GM18507 (cell line): ENCODE measurements around the gene CORO2B.
"Not testable (repeated sequence)": the region's sequence is repeated elsewhere in the genome, so short reads cannot be mapped to it uniquely, and the experiment has no call there.

Experiments
- DNase-seq: peaks from one replicate; pipeline ENCODE4 v3.0.0; 2011; ENCODE audit warnings: low read depth; ENCODE audit not compliant: insufficient read length; ENCODE audit errors: extremely low spot score
- FAIRE-seq: peaks from 2 replicates; lab custom pipeline; 2011; peaks lifted over from hg19 to GRCh38; lab: Jason Lieb, UNC

The CORO2B gene

DNA sequence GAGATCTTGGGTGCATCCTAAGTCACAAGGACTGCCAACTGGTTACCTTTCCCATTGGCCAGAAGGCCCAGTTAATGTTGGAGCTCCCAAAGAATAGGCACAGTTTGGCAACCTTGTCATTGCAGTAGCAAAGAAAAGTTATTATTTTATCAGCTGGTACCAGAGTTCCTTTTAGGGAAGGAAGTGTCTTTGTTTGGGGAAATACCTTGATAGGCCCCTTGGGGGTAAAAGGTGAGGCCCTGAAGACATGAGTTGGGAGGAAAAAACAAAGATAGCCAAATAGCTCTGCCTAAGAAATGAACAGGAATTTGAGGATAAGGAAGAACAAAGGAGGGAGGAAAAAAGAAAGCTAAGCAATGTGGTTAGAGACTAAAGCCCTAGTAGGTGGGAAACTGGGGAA is 156.1 kb downstream of the CORO2B start:
- DNase-seq = no peak
- no peak for FAIRE-seq

DNA sequence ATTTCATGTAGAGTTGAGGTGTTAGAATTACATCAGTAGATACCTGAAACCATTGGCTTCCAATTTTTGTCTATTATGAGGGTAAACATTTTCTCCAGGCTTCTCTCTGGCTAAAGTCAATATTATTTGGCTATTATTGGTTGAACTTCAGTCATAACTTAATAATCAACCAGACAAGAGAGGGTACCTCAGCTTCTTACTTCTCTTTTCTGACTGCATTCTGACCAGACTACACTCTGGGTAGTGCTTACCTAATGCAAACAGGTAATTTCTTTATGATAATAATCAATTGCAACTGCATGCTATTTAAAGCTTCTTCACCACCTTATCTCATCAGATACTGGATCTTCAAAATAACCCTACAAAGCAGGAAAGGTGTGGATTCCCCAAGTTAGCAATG is 156.8 kb downstream of the CORO2B start:
- no peak for FAIRE-seq
- no peak for DNase-seq

DNA sequence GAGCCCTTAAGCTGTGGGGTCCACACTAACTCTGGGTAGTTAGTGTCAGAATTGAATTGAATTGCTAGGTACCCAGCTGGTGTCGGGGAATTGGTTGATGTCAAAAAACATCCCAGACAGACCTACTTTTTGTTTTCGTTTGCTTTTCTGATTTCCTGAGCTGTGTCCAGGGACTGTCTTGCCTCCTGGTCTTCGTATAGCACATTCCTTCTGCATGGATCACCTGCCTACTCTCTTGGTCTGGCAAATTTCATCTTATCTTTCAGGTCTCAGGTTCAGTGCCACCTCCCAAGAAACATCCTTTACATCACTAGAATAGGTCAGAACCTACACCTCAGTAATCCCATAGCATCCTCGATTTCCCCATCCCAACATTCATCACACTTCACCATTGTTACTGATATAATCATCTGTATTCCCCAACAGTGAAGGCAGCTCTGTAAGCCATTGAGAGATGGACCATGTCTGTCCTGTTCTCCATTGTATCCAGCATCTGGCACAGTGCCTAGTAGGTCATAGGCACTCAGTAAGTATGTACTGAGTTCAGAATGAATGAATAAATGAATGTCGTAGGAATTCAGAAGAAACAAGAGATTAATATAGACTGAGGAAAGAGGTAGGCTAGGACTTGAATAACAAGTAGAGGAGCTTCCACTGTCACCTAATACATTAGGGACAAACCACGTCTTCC is 160.7 kb downstream of the CORO2B start:
- DNase-seq (no peak), FAIRE-seq (no peak)

DNA sequence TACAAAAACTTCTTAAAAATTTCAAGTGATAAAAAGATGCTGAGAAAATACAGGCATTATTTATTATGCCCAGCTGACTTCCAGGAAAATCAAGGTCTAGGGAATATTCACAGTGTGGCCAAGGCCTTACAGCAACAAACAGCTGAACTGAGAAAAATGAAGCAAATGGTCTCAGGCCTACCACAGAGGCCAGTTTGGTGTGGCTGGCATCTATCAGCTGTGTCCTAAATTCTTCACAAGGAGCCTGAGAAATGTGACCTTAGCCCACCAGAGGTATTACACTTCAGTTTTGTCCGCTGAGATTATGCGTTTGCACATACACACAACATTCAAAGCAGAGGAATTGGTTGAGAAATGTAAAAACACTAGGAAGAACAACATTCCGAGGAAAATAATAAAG is 164.5 kb downstream of the CORO2B start:
- no peak for DNase-seq
- FAIRE-seq = no peak

DNA sequence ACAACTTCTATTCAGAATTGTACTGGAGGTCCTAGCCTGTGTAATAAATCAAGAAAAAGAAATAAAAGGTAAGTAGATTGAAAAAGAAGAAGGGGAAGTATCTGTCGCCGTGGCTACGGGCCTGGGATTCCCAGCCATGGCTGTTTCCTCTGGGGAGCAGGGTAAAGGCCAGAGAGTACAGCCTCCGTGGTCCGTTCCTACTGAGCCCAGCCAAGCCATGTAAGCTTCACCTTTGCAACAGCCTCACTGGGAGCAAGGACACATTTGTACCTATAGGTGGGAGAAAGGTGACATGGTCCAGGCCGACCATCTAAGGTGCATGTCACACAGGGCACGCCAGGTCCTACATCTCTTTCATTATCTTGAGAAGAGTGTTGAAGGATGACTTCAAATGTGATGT is 170.6 kb downstream of the CORO2B start:
- FAIRE-seq = no peak
- DNase-seq = no peak

DNA sequence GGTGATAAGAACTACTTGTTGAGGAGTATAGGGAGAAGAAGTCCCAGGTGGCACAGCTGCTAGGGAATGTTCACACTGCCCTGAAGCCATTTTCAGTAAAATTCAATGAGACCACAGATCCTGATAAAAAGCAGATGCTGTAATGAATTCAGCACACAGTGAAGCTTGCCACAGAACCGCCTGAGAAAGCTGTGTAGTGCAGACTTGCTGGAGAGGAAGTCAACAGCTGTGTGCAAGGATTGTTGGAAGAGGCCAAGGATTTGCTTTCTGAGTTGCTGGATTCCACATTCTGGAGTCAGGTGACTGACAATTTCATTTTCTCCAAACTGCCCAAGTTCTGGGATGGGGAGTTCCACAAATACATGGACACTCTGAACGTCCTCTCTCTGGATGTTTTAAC is 171.0 kb downstream of the CORO2B start:
- no peak for DNase-seq

DNA sequence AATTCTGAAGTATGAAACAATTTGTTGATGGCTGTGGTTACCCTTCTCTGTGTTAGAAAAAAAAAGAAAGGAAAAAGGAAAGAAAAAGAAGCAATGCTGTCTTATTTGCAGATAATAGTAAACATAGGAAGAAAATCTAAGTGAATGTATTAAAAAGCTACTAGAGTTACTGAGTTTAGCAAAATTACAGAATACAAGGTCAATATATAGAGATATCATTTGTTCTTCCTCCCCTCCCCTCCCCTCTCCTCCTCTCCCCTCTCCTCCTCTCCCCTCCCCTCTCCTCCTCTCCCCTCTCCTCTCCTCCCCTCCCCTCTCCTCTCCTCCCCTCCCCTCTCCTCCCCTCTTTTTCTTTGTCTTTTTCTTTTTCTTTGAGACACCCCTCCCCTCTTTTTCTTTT is 172.8 kb downstream of the CORO2B start:
- FAIRE-seq = no peak

More for the DNA sequence above, 171.0 kb downstream of the CORO2B start:
- FAIRE-seq = no peak

DNA sequence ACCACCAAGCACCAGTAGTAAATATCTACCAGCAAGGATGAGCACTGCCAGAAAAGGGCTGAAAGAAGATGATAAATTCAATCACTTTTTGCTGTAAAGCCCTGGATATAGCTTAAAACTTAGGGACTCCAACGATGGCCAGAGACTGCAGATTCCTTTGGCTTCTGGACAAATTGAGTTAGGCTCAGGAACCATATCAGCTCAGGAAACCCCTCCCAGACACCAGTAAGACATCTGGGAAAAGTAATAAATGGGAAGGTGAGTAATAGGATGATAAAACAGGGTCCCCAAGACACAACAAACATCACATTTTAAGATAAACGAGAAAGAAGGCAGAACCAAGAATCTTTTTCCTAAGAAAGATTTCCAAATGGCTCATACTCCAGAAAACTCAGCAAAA is 176.9 kb downstream of the CORO2B start:
- FAIRE-seq (no peak), DNase-seq (no peak)

More for the DNA sequence above, 172.8 kb downstream of the CORO2B start:
- no peak for DNase-seq

DNA sequence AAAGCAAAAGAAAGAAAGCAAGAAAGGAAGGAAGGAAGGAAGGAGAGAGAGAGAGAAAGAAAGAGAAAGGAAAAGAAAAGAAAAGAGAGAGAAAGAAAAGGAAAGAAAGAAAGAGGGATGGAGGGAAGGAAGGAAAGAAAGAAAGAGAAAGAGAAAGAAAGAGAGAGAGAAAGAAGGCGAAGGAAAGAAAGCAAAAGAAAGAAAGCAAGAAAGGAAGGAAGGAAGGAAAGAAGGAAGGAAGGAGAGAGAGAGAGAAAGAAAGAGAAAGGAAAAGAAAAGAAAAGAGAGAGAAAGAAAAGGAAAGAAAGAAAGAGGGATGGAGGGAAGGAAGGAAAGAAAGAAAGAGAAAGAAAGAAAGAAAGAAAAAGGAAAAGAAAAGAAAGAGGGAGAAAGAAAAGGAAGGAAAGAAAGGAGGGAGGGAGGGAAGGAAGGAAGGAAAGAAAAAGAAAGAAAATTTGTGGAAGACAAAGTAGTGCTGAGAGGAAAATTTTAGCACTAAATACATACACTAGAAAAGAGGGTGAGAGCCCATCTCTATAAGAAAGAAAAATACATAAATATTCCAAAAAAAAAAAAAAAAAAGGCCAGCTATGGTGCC is 181.3 kb downstream of the CORO2B start:
- not testable (repeated sequence) for DNase-seq, FAIRE-seq

DNA sequence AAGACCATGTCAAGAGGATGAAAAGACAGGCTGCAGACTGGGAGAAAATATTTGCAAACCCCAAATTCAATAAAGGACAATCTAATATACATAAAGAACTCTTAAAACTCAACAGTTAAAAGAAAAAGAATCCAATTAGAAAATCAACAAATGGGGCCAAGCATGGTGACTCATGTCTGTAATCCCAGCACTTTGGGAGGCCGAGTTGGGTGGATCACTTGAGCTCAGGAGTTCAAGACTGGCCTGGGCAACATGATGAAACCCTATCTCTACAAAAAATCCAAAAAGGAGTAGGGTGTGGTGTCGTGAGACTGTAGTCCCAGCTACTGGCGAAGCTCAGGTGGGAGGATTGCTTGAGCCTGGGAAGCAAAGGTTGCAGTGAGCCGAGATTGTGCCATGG is 184.3 kb downstream of the CORO2B start:
- DNase-seq = no peak
- no peak for FAIRE-seq

DNA sequence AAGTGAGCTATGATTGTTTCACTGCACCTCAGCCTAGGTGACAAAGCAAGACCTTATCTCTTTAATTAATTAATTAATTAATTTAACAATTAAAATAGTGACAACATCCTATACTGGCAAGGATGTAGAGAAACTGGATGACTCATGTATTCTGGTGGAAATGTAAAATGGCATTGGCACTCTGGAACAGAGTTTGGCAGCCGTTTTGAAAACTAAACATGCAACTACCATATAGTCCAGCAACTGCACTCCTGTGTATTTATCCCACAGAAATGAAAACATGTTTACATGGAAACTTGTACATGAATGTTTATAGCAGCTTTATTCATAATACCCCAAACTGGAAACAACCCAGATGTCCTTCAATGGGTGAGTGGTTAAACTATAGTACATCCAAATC is 185.3 kb downstream of the CORO2B start:
- no peak for FAIRE-seq
- DNase-seq = no peak

DNA sequence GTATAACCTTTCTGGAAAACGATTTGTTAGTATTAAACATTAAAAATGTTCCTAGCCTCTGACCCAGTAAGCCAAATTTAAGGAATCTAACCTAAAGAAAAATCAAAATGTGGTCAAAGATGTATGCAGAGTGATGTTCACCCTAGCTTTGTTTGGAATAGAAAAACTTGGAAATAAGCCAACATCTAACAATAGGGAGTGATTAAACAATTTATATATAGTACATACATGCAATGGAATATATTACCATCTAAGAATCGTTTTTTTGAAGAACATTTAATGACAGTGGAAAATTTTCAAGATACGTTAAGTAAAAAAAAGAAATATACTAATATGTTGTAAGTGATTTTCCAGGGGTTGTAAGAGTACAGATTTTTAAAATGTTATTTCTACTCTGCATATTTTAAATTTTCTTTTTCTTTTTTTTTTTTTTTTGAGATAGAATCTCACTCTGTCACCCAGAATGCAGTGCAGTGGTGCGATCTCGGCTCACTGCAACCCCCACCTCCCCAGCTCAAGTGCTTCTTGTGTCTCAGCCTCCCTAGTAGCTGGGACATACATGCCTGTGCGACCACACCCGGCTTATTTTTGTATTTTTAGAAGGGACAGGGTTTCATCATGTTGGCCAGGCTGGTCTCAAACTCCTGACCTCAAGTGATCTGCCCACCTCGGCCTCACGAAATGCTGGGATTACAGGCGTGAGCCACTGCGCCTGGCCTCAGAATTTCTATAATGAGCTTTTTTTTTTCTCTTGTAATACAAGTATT is 187.0 kb downstream of the CORO2B start:
- FAIRE-seq (no peak), DNase-seq (no peak)

DNA sequence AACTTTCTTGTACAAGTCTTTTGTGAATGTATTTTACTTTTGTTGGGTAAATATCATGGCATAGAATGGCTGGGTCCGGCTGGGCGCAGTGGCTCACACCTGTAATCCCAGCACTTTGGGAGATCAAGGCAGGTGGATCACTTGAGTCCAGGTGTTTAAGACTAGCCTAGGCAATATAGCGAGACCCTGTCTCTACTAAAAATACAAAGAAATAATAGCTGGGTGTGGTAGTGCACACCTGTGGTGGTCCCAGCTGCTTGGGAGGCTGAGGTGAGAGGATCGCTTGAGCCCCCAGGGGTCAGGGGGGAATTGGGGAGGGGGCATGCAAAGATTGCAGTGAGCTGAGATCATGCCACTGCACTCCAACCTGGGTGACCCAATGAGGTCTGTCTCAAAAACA is 189.0 kb downstream of the CORO2B start:
- DNase-seq (no peak), FAIRE-seq (no peak)

DNA sequence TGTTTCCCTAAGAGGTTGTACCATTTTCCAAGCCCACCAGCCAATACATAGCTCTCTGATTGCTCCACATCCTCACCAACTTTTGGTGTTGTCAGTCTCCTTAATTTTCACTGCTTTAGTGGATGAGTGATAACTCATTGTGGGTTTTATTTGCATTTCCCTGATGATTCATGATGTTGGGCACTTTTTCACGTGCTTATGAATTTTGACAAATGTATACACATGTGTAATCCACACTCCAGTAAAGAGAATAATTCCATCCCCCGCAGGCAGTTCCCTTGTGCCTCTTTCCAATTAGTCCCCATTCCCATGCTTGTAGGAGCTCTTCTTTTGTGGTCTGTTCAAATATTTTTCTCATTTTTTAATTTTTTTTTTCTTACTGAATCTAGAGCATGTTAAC is 189.5 kb downstream of the CORO2B start:
- FAIRE-seq (no peak), DNase-seq (no peak)

DNA sequence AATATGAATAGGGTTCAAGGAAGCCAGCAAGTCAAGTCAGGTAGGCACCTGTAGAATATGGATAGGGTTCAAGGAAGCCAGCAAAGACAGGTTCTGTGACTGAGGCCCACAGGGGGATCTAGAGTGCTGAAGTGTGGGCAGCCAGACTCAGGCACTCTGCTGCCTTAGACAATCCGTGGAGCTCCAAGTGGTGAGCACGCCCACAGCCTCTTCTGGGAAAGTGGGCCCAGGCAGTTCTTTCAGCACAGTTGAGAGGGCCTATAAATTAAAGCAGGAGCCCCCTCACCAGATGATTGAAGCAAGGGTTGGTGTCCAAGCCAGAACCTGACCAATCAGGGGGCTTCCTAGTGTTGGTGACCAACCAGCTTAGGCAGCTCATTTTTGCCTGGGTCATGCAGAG is 190.9 kb downstream of the CORO2B start:
- DNase-seq (no peak), FAIRE-seq (no peak)

DNA sequence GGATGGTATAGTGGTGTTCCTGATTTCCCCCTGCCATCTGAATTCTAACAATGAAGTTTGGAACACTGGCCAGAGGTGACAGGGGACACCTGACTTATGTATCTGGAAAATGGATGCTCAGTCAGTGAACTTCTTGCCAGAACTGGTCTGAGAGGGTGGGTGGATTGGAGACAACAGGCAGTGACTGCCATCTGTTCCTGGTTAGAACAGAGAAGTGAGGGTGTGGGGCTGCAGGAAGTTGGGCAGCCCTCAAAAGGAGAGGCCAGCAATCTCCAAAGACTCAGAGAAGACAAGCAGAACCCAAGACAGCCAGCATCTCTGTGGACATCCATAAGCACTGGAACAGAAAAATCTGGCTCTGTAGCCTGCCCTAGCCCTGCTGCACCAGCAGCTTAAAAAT is 191.4 kb downstream of the CORO2B start:
- FAIRE-seq = no peak

DNA sequence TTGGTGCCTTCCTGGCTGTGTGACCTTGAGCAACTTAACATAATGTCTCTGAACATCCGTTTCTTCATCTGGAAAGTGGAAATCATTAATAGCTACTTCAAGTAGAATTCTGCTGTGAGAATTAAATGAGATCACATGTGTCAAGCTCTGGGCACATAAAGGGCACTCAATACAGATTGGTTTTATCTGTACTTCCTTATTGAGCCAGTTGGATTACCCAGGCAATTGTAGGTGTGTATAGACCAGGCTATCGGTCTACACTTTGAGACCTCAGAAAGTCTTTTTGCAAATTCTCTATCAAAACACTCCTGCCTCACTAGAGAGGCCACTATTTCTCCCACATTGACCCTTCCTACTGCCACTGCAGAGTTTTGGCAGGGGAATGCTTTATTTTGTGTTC is 194.2 kb downstream of the CORO2B start:
- DNase-seq = no peak
- no peak for FAIRE-seq

More for the DNA sequence above, 191.4 kb downstream of the CORO2B start:
- DNase-seq = no peak

DNA sequence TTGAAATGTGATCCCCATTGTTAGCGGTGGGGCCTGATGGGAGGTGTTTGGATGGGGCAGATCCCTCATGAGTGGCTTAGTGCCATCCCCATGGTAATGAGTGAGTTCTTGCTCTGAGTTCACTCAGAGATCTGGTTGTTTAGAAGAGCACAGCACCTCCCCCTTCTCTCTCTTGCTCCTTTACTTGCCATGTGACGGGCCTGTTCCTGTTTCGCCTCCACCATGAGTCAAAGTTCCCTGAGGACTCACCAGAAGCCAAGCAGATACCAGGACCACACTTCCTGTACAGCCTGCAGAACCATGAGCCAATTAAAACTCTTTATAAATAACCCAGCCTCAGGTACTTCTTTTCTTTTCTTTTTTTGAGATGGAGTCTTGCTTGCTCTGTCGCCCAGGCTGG is 195.3 kb downstream of the CORO2B start:
- FAIRE-seq (no peak), DNase-seq (no peak)

DNA sequence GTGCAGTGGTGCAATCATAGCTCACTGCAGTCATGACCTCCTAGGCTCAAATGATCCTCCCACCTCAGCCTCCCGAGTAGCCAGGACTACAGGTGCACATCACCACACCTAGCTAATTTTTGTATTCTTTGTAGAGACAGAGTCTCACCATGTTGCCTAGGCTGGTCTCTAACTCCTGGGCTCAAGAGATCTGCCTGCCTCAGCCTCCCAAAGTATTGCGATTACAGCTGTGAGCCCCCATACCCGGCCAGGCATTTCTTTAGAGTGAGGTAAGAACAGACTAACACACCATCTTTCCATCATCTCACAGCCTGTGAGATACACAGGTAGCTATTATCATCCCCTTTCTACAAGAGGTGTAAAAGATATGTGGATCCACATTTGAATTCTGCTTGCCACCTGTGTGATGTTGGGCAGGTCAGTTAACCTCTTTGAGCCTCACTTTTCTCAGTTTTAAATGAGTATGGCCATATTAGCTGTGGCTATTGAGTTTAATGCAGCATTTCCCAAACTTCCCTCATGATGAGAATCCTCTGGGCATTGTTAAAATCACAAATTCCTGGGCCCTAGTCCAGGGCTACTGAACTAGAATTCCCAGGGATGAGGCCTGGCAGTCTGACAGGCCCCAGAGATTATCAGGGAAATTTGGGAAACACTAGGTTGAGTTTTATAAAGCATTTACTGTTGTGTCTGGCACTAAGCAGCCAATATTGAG is 195.9 kb downstream of the CORO2B start:
- FAIRE-seq (no peak), DNase-seq (no peak)

DNA sequence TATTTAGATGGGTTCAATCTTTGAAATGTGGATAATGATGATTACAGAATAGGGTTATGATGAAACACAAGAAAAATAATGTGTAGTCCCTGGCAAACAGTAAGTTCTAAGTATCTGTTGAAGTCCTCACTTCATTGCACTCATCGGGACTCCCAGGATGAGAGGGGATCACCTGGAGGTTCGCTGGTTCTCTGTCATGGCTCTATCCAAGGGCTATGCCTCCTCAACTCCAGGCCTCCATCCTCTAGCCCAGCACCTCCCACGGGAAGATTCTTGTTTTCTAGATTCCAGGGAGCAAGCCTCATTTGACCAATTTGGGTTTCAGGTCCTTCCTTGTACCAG is 196.4 kb downstream of the CORO2B start:
- FAIRE-seq (no peak), DNase-seq (no peak)
